Heart right ventricle (tissue), 16 donors: ENCODE results near the gene COPE. TPM values are rescaled to one million over a fixed set of nuclear protein-coding genes. Genes with fewer than 3 reads are reported as not detected.

ENCODE experiments used
- ATAC-seq, 8 donors: fragments of 200-7000 bp; cut with Tn5 transposase; one replicate each; pipeline ENCODE4 v1.9.1; 2020; ENCODE audit warnings: mild to moderate bottlenecking in 8 of 8, moderate library complexity in 8 of 8, moderate number of reproducible peaks in 1 of 8
- DNase-seq, 2 donors: peaks; one replicate each; pipeline ENCODE4 v3.0.0-alpha.2; 2020
- H3K27ac ChIP-seq, 10 donors: fragments of 200-600 bp; sonication (generic) in 2 of 10; one replicate each; pipeline versions ENCODE4 v1.5.0 to v1.8.0; 2020 to 2022; ENCODE audit warnings: mild to moderate bottlenecking in 3 of 10
- H3K27me3 ChIP-seq, 7 donors: fragments of 200-600 bp; one replicate each; pipeline ENCODE4 v1.8.0; 2021 to 2022; ENCODE audit warnings: mild to moderate bottlenecking in 2 of 7
- H3K36me3 ChIP-seq, 9 donors: fragments of 200-600 bp; sonication (generic) in 1 of 9; one replicate each; pipeline versions ENCODE4 v1.5.0 to v1.8.0; 2020 to 2022; ENCODE audit warnings: mild to moderate bottlenecking in 2 of 9
- H3K4me1 ChIP-seq, 9 donors: fragments of 200-600 bp; sonication (generic) in 1 of 9; one replicate each; pipeline versions ENCODE4 v1.5.0 to v1.8.0; 2020 to 2022; ENCODE audit warnings: mild to moderate bottlenecking in 4 of 9
- H3K4me3 ChIP-seq, 10 donors: fragments of 200-600 bp; sonication (generic) in 2 of 10; one replicate each; pipeline versions ENCODE4 v1.5.0 to v1.8.0; 2020 to 2022; ENCODE audit warnings: mild to moderate bottlenecking in 7 of 10, moderate library complexity in 2 of 10
- H3K9me3 ChIP-seq, 11 donors: fragments of 200-600 bp in 10 of 11; sonication (generic) in 2 of 11; one replicate each; pipeline versions ENCODE4 v1.5.0 to v1.8.0; 2013 to 2022; ENCODE audit warnings: mild to moderate bottlenecking in 2 of 11, control low read depth in 1 of 11, moderate library complexity in 1 of 11
- WGBS, 2 donors: extraction: QIAGEN DNeasy Blood & Tissue Kit; methylation state at CpG; one replicate each; pipeline ENCODE4 v1.1.7; 2013; ENCODE audit warnings: inconsistent platforms in 1 of 2; 5-methylcytosine and 5-hydroxymethylcytosine counted together
- intact Hi-C, 10 donors: fragments of 100-400 bp; cut with DNase I; formaldehyde crosslinking; loops; one replicate each; pipeline versions ENCODE4 v1.11.1 to v1.14.2; 2022
- polyA plus RNA-seq, 2 donors: library from polyadenylated mRNA; stranded (reverse); fragments of 200-250 nt; gene quantifications; one replicate each; pipeline ENCODE4 v1.2.3, GENCODE V29; 2013
- total RNA-seq, 10 donors: library from RNA; stranded (reverse); fragmentation: NEBNext Ultra II Directional in 3 of 10; extraction: Animal tissue kit (Norgen Biotek cat#: 25700) in 3 of 10; gene quantifications; one replicate each; pipeline versions ENCODE4 v1.2.1 to v1.2.4, GENCODE V29; 2021 to 2023
- TF ChIP-seq, protein P1 (sequence below), 9 donors: fragments of 200-600 bp; sonication (generic) in 2 of 9; IDR thresholded peaks; one replicate each; pipeline versions ENCODE4 v1.5.0 to v1.8.0; 2021 to 2022; ENCODE audit warnings: antibody characterized with exemption in 9 of 9, mild to moderate bottlenecking in 5 of 9, moderate library complexity in 1 of 9
- donor health status: Arrhythmogenic right ventricular cardiomyopathy.
- donor health status: ischemic (EF 13 %, LVEDD 7.1; RV severe dilation, severe dysfunction).
- donor health status: healthy with polysubstance abuse.
- donor health status: DM: no; HTN: yes; CAD: no.
- donor health status: DM: no; HTN: no; CAD: no.
- donor health status: ischemic (EF 25% LVEDD 6.9; RV normal size, moderate dysfunction).
- donor health status: ischemic (EF 25% LVEDD 5.7; RV mildly dilated, moderate dysfunction).
- donor health status: healthy.
- donor health status: DM: yes; HTN: yes; CAD: no.
- donor health status: Ischemic cardiomyopathy.
- donor health status: ischemic (EF 35%, LVEDD 5.7; RV mildly dilated, moderate dysfunction).
- donor health status: nonischemic (EF 11% LVEDD 7.7; RV severe dilation, severe dysfunction).
- donor health status: DM: yes; HTN: yes; CAD: no.
- donor health status: PGD.
- donor health status: ischemic (EF 29% LVEDD 5.4; RV normal size, mild dysfunction).
- donor health status: nonischemic (EF 23%, LVEDD 6.1; RV moderate dilation, normal function).

Gene COPE
- total and polyA plus RNA-seq, 12 donors: 102 to 302 (median 118) TPM

DNA sequence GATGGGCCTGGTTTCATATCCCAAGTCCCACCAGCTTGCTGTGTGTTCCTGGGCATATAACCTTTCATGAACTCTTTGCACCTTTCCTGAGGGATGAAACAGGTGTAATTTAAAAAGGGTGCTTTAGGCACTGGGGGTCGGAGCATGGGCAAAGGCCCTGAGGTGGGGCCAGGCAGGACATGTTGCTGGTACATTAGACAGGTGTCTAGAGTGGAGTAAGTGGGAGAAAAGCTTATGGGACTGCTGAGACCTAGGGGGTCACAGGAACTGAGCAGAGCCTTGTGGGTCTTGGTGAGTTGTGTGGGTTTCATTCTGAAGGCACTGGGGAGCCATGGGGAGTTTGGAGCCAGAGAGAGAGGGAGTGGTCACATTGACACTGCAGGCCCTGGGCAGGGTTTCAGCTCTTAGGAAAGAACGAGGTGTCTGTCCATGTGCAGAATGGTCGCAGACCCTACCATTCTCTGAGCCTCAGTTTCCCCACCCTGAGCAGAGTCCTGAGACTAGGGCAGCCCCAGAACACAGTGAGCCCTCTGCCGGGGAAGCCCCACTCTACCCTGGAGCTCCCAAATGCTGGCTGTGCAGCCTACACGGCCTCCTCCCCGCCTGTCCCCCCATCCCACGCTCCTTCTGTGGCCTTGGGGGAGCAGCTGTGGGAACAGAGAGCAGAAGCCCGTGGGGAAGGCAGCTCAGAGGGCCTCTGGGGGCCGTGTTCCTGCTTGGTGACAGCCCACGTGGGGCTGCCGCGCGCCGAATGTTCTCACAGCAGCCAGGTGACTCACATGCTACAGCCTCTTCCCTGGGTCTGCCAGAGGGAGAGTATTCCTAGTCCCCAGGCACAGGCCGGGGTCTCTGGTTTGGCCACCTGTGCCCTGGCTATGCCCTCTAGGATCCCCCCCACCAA, 29.1 kb upstream of the COPE start:
- H3K27me3 ChIP-seq: no peaks in the 10 kb centered on the region
- TF ChIP-seq, protein P1, sequence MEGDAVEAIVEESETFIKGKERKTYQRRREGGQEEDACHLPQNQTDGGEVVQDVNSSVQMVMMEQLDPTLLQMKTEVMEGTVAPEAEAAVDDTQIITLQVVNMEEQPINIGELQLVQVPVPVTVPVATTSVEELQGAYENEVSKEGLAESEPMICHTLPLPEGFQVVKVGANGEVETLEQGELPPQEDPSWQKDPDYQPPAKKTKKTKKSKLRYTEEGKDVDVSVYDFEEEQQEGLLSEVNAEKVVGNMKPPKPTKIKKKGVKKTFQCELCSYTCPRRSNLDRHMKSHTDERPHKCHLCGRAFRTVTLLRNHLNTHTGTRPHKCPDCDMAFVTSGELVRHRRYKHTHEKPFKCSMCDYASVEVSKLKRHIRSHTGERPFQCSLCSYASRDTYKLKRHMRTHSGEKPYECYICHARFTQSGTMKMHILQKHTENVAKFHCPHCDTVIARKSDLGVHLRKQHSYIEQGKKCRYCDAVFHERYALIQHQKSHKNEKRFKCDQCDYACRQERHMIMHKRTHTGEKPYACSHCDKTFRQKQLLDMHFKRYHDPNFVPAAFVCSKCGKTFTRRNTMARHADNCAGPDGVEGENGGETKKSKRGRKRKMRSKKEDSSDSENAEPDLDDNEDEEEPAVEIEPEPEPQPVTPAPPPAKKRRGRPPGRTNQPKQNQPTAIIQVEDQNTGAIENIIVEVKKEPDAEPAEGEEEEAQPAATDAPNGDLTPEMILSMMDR (IDR thresholded peaks at IDR 0.05): no peak
- H3K36me3 ChIP-seq: no peaks in the 10 kb centered on the region
- H3K27ac ChIP-seq: no peak overlapping the region
- H3K4me1 ChIP-seq: peaks cover 0 to 4% (median 0%) of the 10 kb centered on the region in 9 donors
- 76 to 81% methylated on average over 15 of the region's 15 CpGs for WGBS, 2 donors
- H3K9me3 ChIP-seq: no peaks in the 10 kb centered on the region
- DNase-seq: no peak
- H3K4me3 ChIP-seq: no peak overlapping the region
- ATAC-seq: peak in 2 of 8 donors; percentile 19 to 28
- intact Hi-C loops: loop anchor here in 1 of 10 donors (5.0 kb wide), 1 partner anchor 34 kb away; no protein-coding TSS in a partner anchor

DNA sequence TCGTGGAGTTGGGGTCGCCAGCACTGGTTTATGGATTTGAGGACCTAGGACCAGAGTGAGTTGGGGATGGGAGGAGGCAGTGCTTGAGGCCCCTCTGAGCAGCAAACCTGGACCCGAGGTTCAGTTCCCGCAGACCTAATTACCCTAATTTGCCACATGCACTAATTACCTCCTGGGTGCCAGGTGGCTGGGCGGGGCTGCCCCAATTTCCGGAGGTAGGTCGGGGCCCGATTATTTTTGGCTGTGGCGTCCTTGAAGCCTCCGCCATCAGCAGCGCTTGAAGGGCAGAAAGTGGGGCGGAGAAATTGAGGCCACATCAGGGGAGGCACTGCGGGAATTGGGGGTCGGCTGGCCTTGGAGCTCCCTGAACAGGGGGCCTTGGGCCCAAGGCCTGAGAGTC, 27.7 kb upstream of the COPE start:
- 88 to 90% methylated on average over 14 of the region's 14 CpGs for WGBS, 2 donors
- intact Hi-C loops: loop anchor here in 1 of 10 donors (5.0 kb wide), 1 partner anchor 35 kb away; no protein-coding TSS in a partner anchor

DNA sequence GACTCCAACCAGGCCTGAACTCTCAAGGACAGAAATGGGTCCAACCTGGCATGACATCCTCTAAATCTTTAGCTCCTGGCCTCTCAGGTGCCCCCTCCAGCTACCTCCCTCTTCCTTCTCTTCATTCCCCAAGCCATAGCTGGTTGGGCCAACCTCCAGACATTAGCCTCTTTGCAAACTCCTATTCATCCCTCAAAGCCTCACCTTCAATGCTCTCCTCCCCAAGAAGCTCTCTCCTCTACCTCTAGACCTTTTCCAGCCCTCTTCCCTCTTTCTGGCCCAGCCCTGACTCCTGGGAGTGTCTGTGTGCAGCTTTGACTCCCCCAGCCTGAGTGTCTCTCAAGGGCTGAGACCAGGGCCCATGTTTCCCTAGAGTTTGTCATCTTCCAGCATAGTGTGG, 27.1 kb upstream of the COPE start:
- Histone ChIP-seq H3K4me3 (no peak overlapping the region), H3K36me3 (no peaks in the 10 kb centered on the region), H3K4me1 (peaks cover 0 to 5% (median 2%) of the 10 kb centered on the region in 9 donors), H3K27me3 (no peaks in the 10 kb centered on the region), H3K27ac (no peak overlapping the region), H3K9me3 (no peaks in the 10 kb centered on the region)
- intact Hi-C loops: loop anchor here in 1 of 10 donors (5.0 kb wide), 1 partner anchor 36 kb away; no protein-coding TSS in a partner anchor
- DNase-seq: no peak
- no peak for ATAC-seq
- TF ChIP-seq, protein P1 (IDR thresholded peaks at IDR 0.05): no peak

More for the DNA sequence above, 27.7 kb upstream of the COPE start:
- Histone ChIP-seq H3K4me3 (no peak overlapping the region), H3K4me1 (no peaks in the 10 kb centered on the region), H3K27ac (no peak overlapping the region), H3K36me3 (no peaks in the 10 kb centered on the region), H3K27me3 (no peaks in the 10 kb centered on the region), H3K9me3 (no peaks in the 10 kb centered on the region)
- TF ChIP-seq, protein P1 (IDR thresholded peaks at IDR 0.05): no peak
- no peak for ATAC-seq
- DNase-seq: no peak

DNA sequence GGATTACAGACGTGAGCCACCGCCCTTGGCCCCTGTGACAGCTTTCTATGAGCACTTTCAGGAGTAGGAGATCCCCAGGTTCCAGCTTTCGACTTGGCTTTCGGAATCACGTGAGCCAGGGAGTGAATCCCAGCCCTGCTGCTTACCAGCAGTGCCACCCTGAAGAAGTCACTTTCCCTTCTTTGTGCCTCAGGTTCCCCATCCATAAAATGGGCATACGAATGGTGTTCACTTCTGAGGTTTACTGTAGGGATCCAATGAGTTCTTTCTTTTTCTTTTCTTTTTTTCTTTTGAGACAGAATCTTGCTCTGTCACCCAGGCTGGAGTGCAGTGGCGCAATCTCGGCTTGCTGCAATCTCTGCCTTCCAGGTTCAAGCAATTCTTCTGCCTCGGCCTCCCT, 26.1 kb upstream of the COPE start:
- DNase-seq: no peak
- ATAC-seq: no peak

More for the DNA sequence above, 26.1 kb upstream of the COPE start:
- H3K4me1 ChIP-seq: peaks cover 0 to 8% (median 3%) of the 10 kb centered on the region in 9 donors
- no peaks in the 10 kb centered on the region for H3K9me3 ChIP-seq
- H3K4me3 ChIP-seq: no peak overlapping the region
- H3K27ac ChIP-seq: no peak overlapping the region
- intact Hi-C loops: loop anchor here in 1 of 10 donors (5.0 kb wide), 1 partner anchor 37 kb away; no protein-coding TSS in a partner anchor
- 89 to 91% methylated on average over 9 of the region's 9 CpGs for whole genome bisulfite sequencing, 2 donors
- TF ChIP-seq, protein P1 (IDR thresholded peaks at IDR 0.05): no peak
- H3K36me3 ChIP-seq: no peaks in the 10 kb centered on the region
- H3K27me3 ChIP-seq: no peaks in the 10 kb centered on the region
